ENCODE data around the gene USP40. TPM values are rescaled to one million over a fixed set of nuclear protein-coding genes. Genes with fewer than 3 reads are reported as not detected.

USP40 gene
- total and polyA plus RNA-seq, 2 of the 8 experiments (the other 6 are each of a cell fraction or from before 2014, with no cell fraction given): 12.0 to 15.7 TPM

DNA sequence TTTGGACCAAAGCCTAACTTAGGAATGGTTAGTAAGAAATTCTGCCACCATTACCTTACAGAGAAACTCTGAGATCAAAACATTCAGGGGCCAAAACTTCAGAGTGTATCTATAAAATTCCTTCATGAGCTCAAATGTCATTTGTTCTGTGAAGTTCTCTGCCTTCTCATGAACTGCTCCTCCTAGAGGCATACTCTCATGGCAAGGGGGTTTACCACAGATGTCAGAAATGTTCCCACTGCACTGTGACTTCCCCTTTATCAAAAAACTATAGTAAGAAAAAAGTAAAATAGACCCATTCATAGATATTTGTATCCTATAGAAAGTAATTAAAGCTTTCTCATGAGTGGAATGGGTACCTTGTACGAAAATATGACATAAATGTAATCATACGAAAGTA, 68.5 kb downstream of the USP40 start:
- no peak overlapping the region for H2AFZ ChIP-seq (ENCODE audit: low read length)
- H3K79me2 ChIP-seq (ENCODE audit: control insufficient read depth in 1 of 2, insufficient read depth in 2 of 2, low read length in 2 of 2): no peaks in the 10 kb centered on the region
- H3K9me3 ChIP-seq (ENCODE audit: insufficient read depth in 2 of 2, low read depth in 1 of 2, low read length in 1 of 2): 0 out of 4 replicates have a peak, but pooled peaks cover 0 to 4% of the 10 kb centered on the region in 2 experiments
- no peak overlapping the region for H3K4ac ChIP-seq (replicated peaks; ENCODE audit: insufficient read length, low read depth, low read length)
- H3K23me2 ChIP-seq (ENCODE audit: low read depth, low read length): no peaks in the 10 kb centered on the region
- no peak overlapping the region for H4K91ac ChIP-seq (replicated peaks; ENCODE audit: insufficient read length, low read length)
- H3K18ac ChIP-seq (ENCODE audit: extremely low read depth, low read length): no peak overlapping the region
- no peak overlapping the region for H4K5ac ChIP-seq (ENCODE audit: insufficient read length, low read depth, low read length)
- no peak overlapping the region for H3K56ac ChIP-seq (replicated peaks; ENCODE audit: insufficient read length, low read depth, low read length)
- no peak for DNase-seq (ENCODE audit: low read depth in 1 of 2, low spot score in 2 of 2)
- H3K36me3 ChIP-seq (ENCODE audit: control insufficient read depth in 2 of 4, insufficient read depth in 4 of 4, low read length in 3 of 4): no peaks in the 10 kb centered on the region; a peak in 1 of 8 replicates
- FAIRE-seq: no peak
- WGBS, 2 experiments (ENCODE audit: extremely low coverage in 1 of 2, insufficient coverage in 1 of 2, insufficient read length in 1 of 2, insufficient replicate concordance in 2 of 2, low coverage in 1 of 2, low lambda C conversion rate in 2 of 2, missing lambda C conversion rate in 1 of 2): 84% methylated on average over 2 of the region's 2 CpGs; no CpG with 5 or more reads in 1 of the 2 experiments
- no peaks in the 10 kb centered on the region for H3K27me3 ChIP-seq (replicated peaks in 1 of 4; ENCODE audit: control insufficient read depth in 3 of 4, extremely low read depth in 1 of 4, insufficient read depth in 3 of 4, low read length in 3 of 4)
- CTCF ChIA-PET (ENCODE audit: partially characterized antibody): interaction anchor here (0.5 to 0.8 kb wide), 2 partner anchors 9 to 97 kb away, joined by 3 read pairs; no protein-coding TSS in a partner anchor
- no peak overlapping the region for H2BK15ac ChIP-seq (ENCODE audit: low read length)
- H3K79me1 ChIP-seq (ENCODE audit: low read depth, low read length): no peaks in the 10 kb centered on the region
- H2AK5ac ChIP-seq (ENCODE audit: low read depth, low read length): no peak overlapping the region
- no peaks in the 10 kb centered on the region for H4K20me1 ChIP-seq (replicated peaks in 1 of 2; ENCODE audit: control insufficient read depth in 1 of 2, insufficient read depth in 2 of 2, low read length in 2 of 2)
- H3K4me1 ChIP-seq (replicated peaks in 1 of 4; ENCODE audit: control insufficient read depth in 3 of 4, insufficient read depth in 4 of 4, low read length in 3 of 4): no peaks in the 10 kb centered on the region
- no peak overlapping the region for H3K9ac ChIP-seq (replicated peaks in 1 of 4; ENCODE audit: extremely low read depth in 1 of 4, low read depth in 3 of 4, low read length in 3 of 4)
- H3K4me3 ChIP-seq (ENCODE audit: extremely low read depth in 1 of 4, insufficient read depth in 2 of 4, low read depth in 3 of 4, low read length in 4 of 4): no peak overlapping the region
- no peak overlapping the region for H3K14ac ChIP-seq (ENCODE audit: insufficient read length)
- no peak overlapping the region for H2BK20ac ChIP-seq (ENCODE audit: low read length)
- H3K27ac ChIP-seq (ENCODE audit: low read depth, low read length): no peak overlapping the region
- H3K23ac ChIP-seq (ENCODE audit: insufficient read length): no peak overlapping the region
- no peak overlapping the region for H2BK12ac ChIP-seq (ENCODE audit: low read depth, low read length)
- no peak overlapping the region for H4K8ac ChIP-seq (ENCODE audit: extremely low read depth, insufficient read depth, low read length)
- H2BK5ac ChIP-seq (ENCODE audit: low read depth, low read length): no peak overlapping the region
- H2BK120ac ChIP-seq (replicated peaks; ENCODE audit: low read depth, low read length): no peak overlapping the region
- H3K4me2 ChIP-seq (ENCODE audit: insufficient read depth in 1 of 2, low read depth in 2 of 2, low read length in 2 of 2): no peak overlapping the region
- POLR2A ChIA-PET (ENCODE audit: partially characterized antibody): no interaction called here
- TF ChIP-seq SIX5 (IDR thresholded peaks at IDR 0.05; ENCODE audit: low read depth, low read length) (no peak), PHF8 (conservative IDR thresholded peaks at IDR 0.05; ENCODE audit: low read depth, low read length) (no peak), E2F6 (IDR thresholded peaks at IDR 0.05) (no peak), HDAC6 (IDR thresholded peaks at IDR 0.05; ENCODE audit: low read depth, low read length) (no peak), SAP30 (IDR thresholded peaks at IDR 0.05; ENCODE audit: insufficient read depth, insufficient replicate concordance, low read length) (no peak), POLR2AphosphoS5 (IDR thresholded peaks at IDR 0.05; ENCODE audit: low read depth, low read length) (no peak), SRF (IDR thresholded peaks at IDR 0.05; ENCODE audit: low read depth, low read length) (no peak), GABPA (IDR thresholded peaks at IDR 0.05; ENCODE audit: borderline replicate concordance, insufficient read depth, low read length) (no peak), BRCA1 (IDR thresholded peaks at IDR 0.05; ENCODE audit: low read depth, low read length) (no peak), SP4 (IDR thresholded peaks at IDR 0.05; ENCODE audit: low read length) (no peak), RXRA (IDR thresholded peaks at IDR 0.05; ENCODE audit: insufficient read depth, low read depth, low read length) (no peak), TCF12 (IDR thresholded peaks at IDR 0.05; ENCODE audit: low read depth, low read length) (no peak), CTBP2 (IDR thresholded peaks at IDR 0.05; ENCODE audit: borderline replicate concordance, insufficient read depth, insufficient read length, low read length) (no peak), POU5F1 (IDR thresholded peaks at IDR 0.05; ENCODE audit: low read depth, low read length) (no peak), CEBPB (IDR thresholded peaks at IDR 0.05; ENCODE audit: low read depth, low read length) (no peak)
